Lung (tissue), 12 donors: ENCODE measurements around the gene ELF4. TPM values are rescaled to one million over a fixed set of nuclear protein-coding genes. Genes with fewer than 3 reads are reported as not detected.
A peak's percentile ranks its signal among the peaks of the same experiment; 100 is the strongest.

Experiments used
- ATAC-seq: fragments of 200-7000 bp; cut with Tn5 transposase; one replicate; pipeline ENCODE4 v1.9.1; 2020; ENCODE audit warnings: moderate number of reproducible peaks; ENCODE audit not compliant: insufficient read depth, low FRiP score
- DNase-seq, 3 donors: peaks; one replicate each; pipeline ENCODE4 v3.0.0-alpha.2; 2013 to 2017
- H3K27ac ChIP-seq, 2 donors: one replicate each; pipeline ENCODE4 v1.5.1; 2013; ENCODE audit warnings: mild to moderate bottlenecking in 2 of 2, moderate library complexity in 2 of 2, control low read depth in 1 of 2, inconsistent platforms in 1 of 2, low read depth in 1 of 2, low read length in 1 of 2
- H3K27me3 ChIP-seq, 3 donors: one replicate each; pipeline ENCODE4 v1.5.1; 2013; ENCODE audit warnings: low read length in 2 of 3; ENCODE audit not compliant: control insufficient read depth in 3 of 3, insufficient read depth in 3 of 3
- H3K36me3 ChIP-seq, 4 donors: one replicate each; pipeline ENCODE4 v1.5.1; 2013; ENCODE audit warnings: low read length in 4 of 4, mild to moderate bottlenecking in 1 of 4, moderate library complexity in 1 of 4; ENCODE audit not compliant: control insufficient read depth in 4 of 4, insufficient read depth in 4 of 4
- H3K4me1 ChIP-seq, 5 donors: one replicate each; pipeline ENCODE4 v1.5.1; 2013; ENCODE audit warnings: low read length in 5 of 5, mild to moderate bottlenecking in 2 of 5, moderate library complexity in 1 of 5; ENCODE audit not compliant: control insufficient read depth in 5 of 5, insufficient read depth in 5 of 5
- H3K4me3 ChIP-seq: one replicate; pipeline ENCODE4 v1.5.1; 2013; ENCODE audit warnings: mild to moderate bottlenecking, control low read depth, moderate library complexity
- H3K9ac ChIP-seq, 2 donors: one replicate each; pipeline ENCODE4 v1.5.1; 2013; ENCODE audit warnings: low read length in 2 of 2, control low read depth in 1 of 2; ENCODE audit not compliant: insufficient read depth in 1 of 2
- H3K9me3 ChIP-seq, 4 donors: one replicate each; pipeline ENCODE4 v1.5.1; 2013; ENCODE audit warnings: low read length in 3 of 4, mild to moderate bottlenecking in 1 of 4, moderate library complexity in 1 of 4; ENCODE audit not compliant: control insufficient read depth in 4 of 4, insufficient read depth in 3 of 4
- WGBS, 2 donors: extraction: QIAGEN DNeasy Blood & Tissue Kit; methylation state at CpG; one replicate each; pipeline ENCODE4 v1.1.7; 2013; 5-methylcytosine and 5-hydroxymethylcytosine counted together
- polyA plus RNA-seq, 2 donors: library from polyadenylated mRNA; stranded (reverse); fragments of 200-250 nt; gene quantifications; one replicate each; pipeline ENCODE4 v1.2.1, GENCODE V29; 2013
- total RNA-seq, 2 donors: library from RNA; depleted of rRNA in 1 of 2; stranded (reverse); fragments of >200 nt in 1 of 2; gene quantifications; one replicate each; pipeline ENCODE4 v1.2.1, GENCODE V29; 2014 to 2021
- TF ChIP-seq, protein P1 (sequence below): IDR thresholded peaks from 2 replicates; pipeline ENCODE4 v1.5.1; 2012; ENCODE audit warnings: mild to moderate bottlenecking; ENCODE audit errors: control extremely low read depth, extremely low read depth
- donor health status: control.
- donor health status: control.
- donor health status: Bipolar disorder and iron deficiency.
- donor health status: healthy.
- donor health status: DM: yes; HTN: yes; CAD: no.

ELF4 gene
- total and polyA plus RNA-seq, 4 donors: 5.9 to 24.5 (median 16.4) TPM

DNA sequence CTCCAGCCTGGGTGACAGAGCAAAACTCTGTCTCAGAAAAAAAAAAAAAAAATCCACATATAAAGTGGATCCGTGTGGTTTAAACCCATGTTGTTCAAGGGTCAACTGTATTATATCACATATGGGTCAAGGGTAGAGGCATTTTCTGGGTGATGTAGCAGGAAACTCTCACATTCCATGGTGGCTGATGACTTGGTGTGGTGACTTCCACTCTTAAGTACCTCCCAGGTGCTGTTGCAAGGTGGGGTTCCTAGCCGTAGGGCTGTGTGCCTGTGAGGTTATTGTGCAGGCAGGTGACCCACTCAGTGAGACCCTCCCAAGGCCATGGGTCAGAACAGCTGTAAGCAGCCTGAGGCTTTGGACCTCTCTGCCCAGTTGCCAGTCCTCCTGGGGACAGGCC is 17.0 kb downstream of the ELF4 start:
- Histone ChIP-seq H3K36me3 (no peaks in the 10 kb centered on the region), H3K4me3 (no peak overlapping the region), H3K9ac (no peak overlapping the region), H3K4me1 (peaks cover 0 to 13% (median under 1%) of the 10 kb centered on the region in 5 donors), H3K27ac (no peak overlapping the region), H3K9me3 (no peaks in the 10 kb centered on the region), H3K27me3 (no peaks in the 10 kb centered on the region)
- ATAC-seq (no peak), DNase-seq (no peak)
- TF ChIP-seq, protein P1, sequence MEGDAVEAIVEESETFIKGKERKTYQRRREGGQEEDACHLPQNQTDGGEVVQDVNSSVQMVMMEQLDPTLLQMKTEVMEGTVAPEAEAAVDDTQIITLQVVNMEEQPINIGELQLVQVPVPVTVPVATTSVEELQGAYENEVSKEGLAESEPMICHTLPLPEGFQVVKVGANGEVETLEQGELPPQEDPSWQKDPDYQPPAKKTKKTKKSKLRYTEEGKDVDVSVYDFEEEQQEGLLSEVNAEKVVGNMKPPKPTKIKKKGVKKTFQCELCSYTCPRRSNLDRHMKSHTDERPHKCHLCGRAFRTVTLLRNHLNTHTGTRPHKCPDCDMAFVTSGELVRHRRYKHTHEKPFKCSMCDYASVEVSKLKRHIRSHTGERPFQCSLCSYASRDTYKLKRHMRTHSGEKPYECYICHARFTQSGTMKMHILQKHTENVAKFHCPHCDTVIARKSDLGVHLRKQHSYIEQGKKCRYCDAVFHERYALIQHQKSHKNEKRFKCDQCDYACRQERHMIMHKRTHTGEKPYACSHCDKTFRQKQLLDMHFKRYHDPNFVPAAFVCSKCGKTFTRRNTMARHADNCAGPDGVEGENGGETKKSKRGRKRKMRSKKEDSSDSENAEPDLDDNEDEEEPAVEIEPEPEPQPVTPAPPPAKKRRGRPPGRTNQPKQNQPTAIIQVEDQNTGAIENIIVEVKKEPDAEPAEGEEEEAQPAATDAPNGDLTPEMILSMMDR: no peak
- 47 to 76% methylated on average over 2 of the region's 2 CpGs for WGBS, 2 donors

DNA sequence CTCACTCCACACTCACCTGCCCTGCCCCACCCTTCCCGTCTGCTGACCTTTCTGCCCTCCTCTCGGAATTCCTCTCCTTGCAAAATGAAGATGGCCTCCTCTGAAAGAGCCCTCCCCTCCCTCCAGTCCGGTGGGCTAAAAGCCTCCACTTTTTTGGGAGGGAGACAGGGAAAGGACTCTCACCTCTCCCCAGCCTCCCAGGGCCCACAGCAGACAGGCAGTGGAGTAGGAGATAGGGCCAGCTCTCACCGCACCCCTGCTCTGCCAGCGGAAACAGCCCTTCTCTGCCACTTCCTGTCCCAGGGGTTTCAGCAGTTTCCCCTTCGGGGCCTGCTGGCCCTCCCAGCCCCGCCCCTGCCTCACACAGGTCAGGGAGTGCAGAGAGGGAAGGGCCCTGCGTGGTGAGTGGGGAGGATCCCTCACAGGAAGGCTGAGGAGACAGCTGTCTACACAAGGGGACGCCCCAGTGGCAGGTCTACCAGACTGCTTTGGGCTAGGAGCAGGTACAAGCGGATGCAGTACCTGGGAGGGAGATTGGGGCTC is 18.2 kb downstream of the ELF4 start:
- peak; percentile 57 for ATAC-seq
- Histone ChIP-seq H3K9ac (no peak overlapping the region), H3K4me1 (peaks cover 0 to 7% (median 0%) of the 10 kb centered on the region in 5 donors), H3K36me3 (no peaks in the 10 kb centered on the region), H3K4me3 (no peak overlapping the region), H3K27ac (peak overlapping the region in 1 of 2 donors; percentile 74), H3K9me3 (no peaks in the 10 kb centered on the region), H3K27me3 (no peaks in the 10 kb centered on the region)
- DNase-seq: peak in 1 of 3 donors; percentile 44
- 3 to 36% methylated on average over 7 to 10 of the region's 10 CpGs for WGBS, 2 donors
- TF ChIP-seq, protein P1: no peak

- Histone ChIP-seq H3K9me3 (no peaks in the 10 kb centered on the region), H3K27ac (no peak overlapping the region), H3K9ac (no peak overlapping the region), H3K4me1 (peaks cover 0 to 15% (median 0%) of the 10 kb centered on the region in 5 donors), H3K4me3 (no peak overlapping the region), H3K36me3 (no peaks in the 10 kb centered on the region), H3K27me3 (no peaks in the 10 kb centered on the region)
- DNase-seq (no peak), ATAC-seq (no peak)
- TF ChIP-seq, protein P1: no peak
- 76 to 84% methylated on average over 2 to 3 of the region's 3 CpGs for WGBS, 2 donors
These were observed 19.9 kb downstream of the ELF4 start for GRCh38 chrX:130090364-130090763.
